ENCODE data around the gene PGA5.

- TF ChIP-seq CTCF (IDR thresholded peaks at IDR 0.05), result no peak
- no peak for TF ChIP-seq POLR2A (IDR thresholded peaks at IDR 0.05)
These were observed 47.4 kb upstream of the PGA5 start for GRCh38 chr11:61193596-61193995.
